Measurements from ENCODE around the gene GJB5.
"Not testable (repeated sequence)": the region's sequence is repeated elsewhere in the genome, so short reads cannot be mapped to it uniquely, and the experiment has no call there.

Gene GJB5

GRCh38 chr1:34745666-34746065 is 9.2 kb upstream of the GJB5 start:
- DNase-seq (ENCODE audit: low read depth) = no peak

DNA sequence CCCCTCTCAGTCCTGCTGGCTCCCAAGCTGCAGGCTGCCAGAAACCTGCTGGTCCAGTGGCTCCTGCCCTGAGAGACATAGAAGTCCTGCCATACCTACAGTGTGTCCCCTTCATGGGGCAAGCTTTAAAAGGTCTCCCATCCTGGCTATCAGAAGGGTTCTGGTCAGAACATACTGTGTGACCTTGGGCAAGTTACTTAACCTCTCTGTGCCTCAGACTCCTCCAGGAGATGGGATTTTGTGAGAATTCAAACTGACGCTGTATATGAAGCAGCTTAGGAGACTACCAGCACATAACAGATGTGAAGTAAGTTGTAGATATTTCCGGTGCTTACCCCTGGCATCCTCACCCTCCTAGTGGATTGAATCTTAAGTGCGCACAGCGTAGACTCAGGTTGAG is 8.7 kb upstream of the GJB5 start:
- DNase-seq (ENCODE audit: low read depth) = no peak

- no peak for DNase-seq (ENCODE audit: low read depth)
Observed at GRCh38 chr1:34746785-34747637, 7.8 kb upstream of the GJB5 start.

DNA sequence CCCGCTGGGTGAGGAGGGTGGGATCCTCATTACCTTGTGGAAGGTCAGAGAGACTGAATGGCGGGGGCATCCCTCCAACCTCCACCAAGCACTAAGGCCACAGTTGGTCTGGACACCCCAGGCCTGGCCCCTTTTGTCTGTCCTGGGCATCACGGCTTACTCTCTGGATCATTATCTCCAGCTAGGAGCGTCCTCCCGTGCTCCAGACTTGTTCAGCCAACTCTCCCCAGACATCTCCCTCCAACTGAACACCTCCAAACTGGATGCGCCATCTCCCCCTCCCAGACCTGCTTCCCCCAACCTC is 7.3 kb upstream of the GJB5 start:
- no peak for DNase-seq (ENCODE audit: low read depth)

GRCh38 chr1:34749992-34750391 is 4.9 kb upstream of the GJB5 start:
- DNase-seq (ENCODE audit: low read depth) = no peak

- no peak for DNase-seq (ENCODE audit: low read depth)
Observed at GRCh38 chr1:34750610-34751009, 4.2 kb upstream of the GJB5 start.

GRCh38 chr1:34753163-34753562 is 1.7 kb upstream of the GJB5 start:
- DNase-seq (ENCODE audit: low read depth) = no peak

DNA sequence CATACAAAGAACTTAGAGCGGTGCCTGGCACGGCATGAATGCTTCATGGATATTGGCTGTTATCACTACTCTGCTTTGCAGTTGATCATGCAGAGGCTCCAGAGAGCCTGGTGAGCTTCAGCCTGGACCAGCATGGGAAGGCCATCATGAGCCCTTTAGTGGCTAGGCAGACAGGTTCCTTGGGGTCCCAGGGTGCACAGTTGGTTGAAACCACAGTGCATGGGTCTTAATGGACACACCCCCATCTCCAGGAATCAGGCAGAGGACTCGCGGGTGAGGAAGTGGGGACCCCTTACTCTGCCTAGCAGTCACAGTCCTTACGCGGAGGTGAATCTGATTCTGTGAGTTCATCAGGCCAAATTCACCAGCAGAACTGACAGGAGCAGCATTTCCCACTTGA is 1.1 kb downstream of the GJB5 start:
- DNase-seq (ENCODE audit: low read depth) = no peak

DNA sequence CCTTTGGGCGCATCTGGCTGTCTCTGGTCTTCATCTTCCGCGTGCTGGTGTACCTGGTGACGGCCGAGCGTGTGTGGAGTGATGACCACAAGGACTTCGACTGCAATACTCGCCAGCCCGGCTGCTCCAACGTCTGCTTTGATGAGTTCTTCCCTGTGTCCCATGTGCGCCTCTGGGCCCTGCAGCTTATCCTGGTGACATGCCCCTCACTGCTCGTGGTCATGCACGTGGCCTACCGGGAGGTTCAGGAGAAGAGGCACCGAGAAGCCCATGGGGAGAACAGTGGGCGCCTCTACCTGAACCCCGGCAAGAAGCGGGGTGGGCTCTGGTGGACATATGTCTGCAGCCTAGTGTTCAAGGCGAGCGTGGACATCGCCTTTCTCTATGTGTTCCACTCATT is 2.5 kb downstream of the GJB5 start:
- DNase-seq (ENCODE audit: low read depth) = no peak

- DNase-seq (ENCODE audit: low read depth) = no peak
Observed at GRCh38 chr1:34758751-34759150, 3.9 kb downstream of the GJB5 start.

DNA sequence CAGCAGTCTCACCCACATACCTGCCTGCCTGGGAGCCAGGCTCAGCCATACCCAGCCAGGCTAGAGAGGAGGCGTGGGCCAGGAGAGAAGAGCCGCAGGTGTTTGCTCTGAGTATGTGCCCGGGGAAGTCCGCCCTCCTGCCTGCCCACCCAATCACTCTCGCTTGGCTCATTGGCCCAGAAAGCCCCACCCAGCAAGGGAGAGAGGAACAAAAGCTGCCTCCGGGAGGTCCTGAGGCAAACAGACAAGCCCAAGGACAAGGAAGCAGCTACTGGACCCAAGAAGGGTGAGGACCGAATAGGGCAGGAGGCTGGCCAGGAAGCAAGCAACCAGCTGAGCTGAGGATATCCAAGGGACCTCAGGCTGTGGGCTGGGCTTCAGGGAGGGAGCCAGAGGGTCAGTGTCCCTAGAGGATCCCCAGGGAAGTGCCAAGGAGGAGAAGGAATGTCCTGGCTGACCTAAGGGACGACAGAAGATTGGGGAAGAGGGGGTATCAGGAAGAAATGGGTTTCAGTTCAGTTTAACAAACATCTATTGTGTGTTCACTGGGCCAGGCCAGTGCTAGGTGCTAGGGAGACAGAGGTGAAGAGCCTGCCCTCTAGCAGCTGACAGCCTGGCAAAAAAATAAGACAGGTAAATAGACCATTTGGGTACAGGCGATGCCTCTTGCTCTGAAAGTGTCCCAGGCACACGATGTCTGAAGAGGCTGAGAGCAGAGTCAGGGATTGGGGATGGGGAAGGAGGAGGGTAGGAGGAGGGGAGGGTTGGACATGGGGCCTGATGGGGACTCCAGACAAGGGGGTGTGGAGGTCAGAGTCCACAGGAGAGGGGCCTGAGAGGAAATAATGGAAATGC is 4.9 kb downstream of the GJB5 start, which contains the start of gene GJB4:
Gene GJB4, plus strand, starts transcription at position 238 of the 855 bp plus-strand sequence. CDS start 1,515 bp downstream, outside the sequence.
- no peak for DNase-seq (ENCODE audit: low read depth)

GRCh38 chr1:34761176-34761761 is 6.4 kb downstream of the GJB5 start:
- no peak for DNase-seq (ENCODE audit: low read depth)

- DNase-seq (ENCODE audit: low read depth) = no peak
Observed at GRCh38 chr1:34761776-34762307, 7.0 kb downstream of the GJB5 start.

GRCh38 chr1:34762474-34763141 is 7.8 kb downstream of the GJB5 start:
- no peak for DNase-seq (ENCODE audit: low read depth)

GRCh38 chr1:34763142-34763781 is 8.4 kb downstream of the GJB5 start:
- DNase-seq (ENCODE audit: low read depth) = no peak

DNA sequence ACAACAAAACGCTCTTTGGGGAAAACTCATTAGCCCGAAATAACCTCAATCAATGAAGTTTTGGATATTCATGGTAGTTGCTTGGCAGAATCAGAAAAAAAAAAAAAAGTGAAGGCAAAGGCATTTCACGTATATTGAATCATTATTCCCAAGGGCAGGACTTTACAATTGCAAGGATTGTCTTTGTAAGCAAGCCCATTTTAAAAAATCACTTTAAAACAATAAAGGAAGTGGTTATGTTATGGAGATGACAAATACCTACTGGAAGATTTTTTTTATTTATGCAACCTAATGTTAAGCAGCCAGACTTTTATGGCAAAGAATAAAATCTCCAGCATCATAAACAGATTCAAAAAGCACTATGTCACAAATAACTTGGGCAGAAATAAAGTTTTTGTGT is 14.0 kb downstream of the GJB5 start:
- DNase-seq (ENCODE audit: low read depth) = no peak

DNA sequence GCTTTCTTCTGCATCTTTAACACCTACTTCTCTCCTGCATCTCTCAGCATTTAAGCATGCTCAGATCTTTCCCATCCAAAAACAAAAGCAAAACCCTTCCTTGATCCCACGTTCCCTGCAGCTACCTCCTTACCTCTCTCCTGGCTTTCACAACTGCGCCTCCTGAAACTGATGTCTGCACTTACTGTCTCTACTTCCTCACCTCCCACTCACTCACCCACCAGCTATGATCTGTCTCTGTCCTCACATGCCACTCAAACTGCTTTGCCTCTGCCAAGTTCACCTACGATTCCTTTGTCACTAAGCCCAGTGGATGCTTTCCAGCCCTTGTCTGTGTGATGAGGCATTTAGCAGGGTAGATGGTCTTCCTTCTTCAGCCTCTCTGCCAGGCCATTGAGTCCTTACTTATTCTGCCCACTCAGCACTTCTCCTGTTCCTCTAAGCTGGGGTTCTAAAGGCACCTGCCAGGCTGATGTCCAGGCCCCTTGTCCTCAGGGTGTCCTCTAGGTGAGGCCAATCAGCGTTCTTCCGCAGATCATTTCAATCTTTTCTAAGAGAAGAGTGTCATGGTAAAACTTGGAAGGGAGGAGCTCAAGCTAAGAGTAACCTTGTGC is 16.2 kb downstream of the GJB5 start:
- DNase-seq (ENCODE audit: low read depth) = no peak

- no peak for DNase-seq (ENCODE audit: low read depth)
Observed at GRCh38 chr1:34771573-34772371, 16.9 kb downstream of the GJB5 start.

GRCh38 chr1:34773114-34773513 is 18.3 kb downstream of the GJB5 start:
- not testable (repeated sequence) for DNase-seq (ENCODE audit: low read depth)

DNA sequence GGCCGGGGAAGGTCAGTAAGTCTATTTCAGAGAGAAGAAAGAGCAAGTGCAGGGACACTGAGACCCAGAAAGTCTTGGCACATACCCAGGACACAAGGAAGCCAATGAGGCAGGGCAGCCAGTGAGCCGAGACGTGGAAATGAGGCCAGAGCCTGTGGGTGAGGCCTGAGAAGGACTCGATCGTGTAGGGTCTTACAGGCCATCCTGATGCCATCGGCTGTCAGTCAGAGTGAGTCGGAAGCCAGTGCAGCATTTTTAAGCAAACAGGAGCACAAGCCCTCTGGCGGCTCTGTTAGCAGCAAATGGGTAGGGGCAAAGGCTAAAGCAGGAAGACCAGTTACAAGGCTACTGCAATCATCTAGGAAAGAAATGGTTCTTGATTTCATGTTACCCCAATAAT is 20.1 kb downstream of the GJB5 start:
- no peak for DNase-seq (ENCODE audit: low read depth)

All from T-helper 22 cell (primary cell).